B cell (primary cell): ENCODE results near the gene PTCD3. TPM values are rescaled to one million over a fixed set of nuclear protein-coding genes. Genes with fewer than 3 reads are reported as not detected.

Experiments
- ATAC-seq: fragments of 200-7000 bp; cut with Tn5 transposase; one replicate; pipeline ENCODE4 v1.10.0; 2021; ENCODE audit warnings: low read depth, mild to moderate bottlenecking, moderate number of reproducible peaks, moderate library complexity
- CTCF ChIA-PET: fragments of 350-600 bp; sonication (Branson Sonifier 250); formaldehyde crosslinking; loops from one replicate; lab custom pipeline; 2021; ENCODE audit warnings: antibody characterized with exemption, inconsistent platforms; lab: Charles Lee
- POLR2A ChIA-PET: fragments of 350-600 bp; sonication (Branson Sonifier 250); formaldehyde crosslinking; loops from one replicate; lab custom pipeline; 2021; ENCODE audit warnings: antibody characterized with exemption; lab: Charles Lee
- DNase-seq: peaks from one replicate; pipeline ENCODE4 v3.0.0; 2013
- H2AFZ ChIP-seq: 2 replicates; pipeline ENCODE4 v1.6.1; 2012; ENCODE audit warnings: mild to moderate bottlenecking, low read depth, low read length; ENCODE audit not compliant: insufficient read depth, poor library complexity, severe bottlenecking
- H3K27ac ChIP-seq, 2 donors: 1 replicate in 1 of 2; 2 replicates in 1 of 2; pipeline ENCODE4 v1.5.1; 2012 to 2013; ENCODE audit warnings: low read length in 2 of 2, mild to moderate bottlenecking in 2 of 2, moderate library complexity in 1 of 2
- H3K27me3 ChIP-seq, 4 experiments: fragments of 200-600 bp in 1 of 4; sonication (generic) in 1 of 4; replicated peaks in 1 of 4; 1 replicate in 2 of 4; 2 replicates in 2 of 4; pipeline versions ENCODE4 v1.6.1 to v1.7.0; 2013 to 2016; ENCODE audit warnings: low read length in 3 of 4, mild to moderate bottlenecking in 2 of 4, mixed read lengths in 1 of 4, moderate library complexity in 1 of 4; ENCODE audit not compliant: insufficient read depth in 4 of 4, control insufficient read depth in 3 of 4; ENCODE audit errors: control extremely low read depth in 1 of 4
- H3K36me3 ChIP-seq, 2 experiments: replicated peaks in 1 of 2; 1 replicate in 1 of 2; 2 replicates in 1 of 2; pipeline versions ENCODE4 v1.6.1 to v1.7.1; 2013; ENCODE audit warnings: low read length in 1 of 2; ENCODE audit not compliant: insufficient read depth in 2 of 2, control insufficient read depth in 1 of 2; ENCODE audit errors: control extremely low read depth in 1 of 2, extremely low read depth in 1 of 2
- H3K4me1 ChIP-seq, 2 donors: fragments of 200-600 bp in 1 of 2; sonication (generic) in 1 of 2; 1 replicate in 1 of 2; 2 replicates in 1 of 2; pipeline versions ENCODE4 v1.5.1 to v1.6.1; 2013 to 2017; ENCODE audit warnings: low read length in 2 of 2; ENCODE audit not compliant: control insufficient read depth in 2 of 2, insufficient read depth in 2 of 2
- H3K4me2 ChIP-seq: replicated peaks from 2 replicates; pipeline ENCODE3; 2012; ENCODE audit warnings: mild to moderate bottlenecking, low read depth, low read length; ENCODE audit not compliant: poor library complexity, severe bottlenecking
- H3K4me3 ChIP-seq, 5 experiments: fragments of 200-600 bp in 1 of 5; sonication (generic) in 1 of 5; 1 replicate in 3 of 5; 2 replicates in 2 of 5; pipeline versions ENCODE4 v1.5.1 to v1.7.0; 2011 to 2016; ENCODE audit warnings: low read length in 4 of 5, mild to moderate bottlenecking in 4 of 5, low read depth in 2 of 5, control low read depth in 1 of 5, moderate library complexity in 1 of 5; ENCODE audit not compliant: insufficient read depth in 1 of 5; ENCODE audit errors: control extremely low read depth in 1 of 5, extremely low read depth in 1 of 5
- H3K79me2 ChIP-seq: fragments of 200-600 bp; sonication (generic); one replicate; pipeline ENCODE4 v1.6.0; 2016; ENCODE audit warnings: low read length; ENCODE audit not compliant: control insufficient read depth, insufficient read depth
- H3K9ac ChIP-seq: fragments of 200-600 bp; sonication (generic); 2 replicates; pipeline ENCODE4 v1.6.1; 2017; ENCODE audit warnings: mild to moderate bottlenecking, low read length, moderate library complexity
- H3K9me3 ChIP-seq, 3 donors: one replicate each; pipeline versions ENCODE4 v1.6.1 to v1.7.1; 2013; ENCODE audit warnings: low read length in 2 of 3; ENCODE audit not compliant: control insufficient read depth in 2 of 3, insufficient read depth in 1 of 3; ENCODE audit errors: control extremely low read depth in 1 of 3
- H4K20me1 ChIP-seq: 2 replicates; pipeline ENCODE4 v1.6.0; 2012; ENCODE audit warnings: mild to moderate bottlenecking, low read length; ENCODE audit not compliant: insufficient read depth, control insufficient read depth, poor library complexity, severe bottlenecking
- H3K27ac Mint-ChIP-seq: one replicate; pipeline ENCODE4 v1.8.0; 2021; ENCODE audit warnings: mixed read lengths
- H3K27me3 Mint-ChIP-seq: one replicate; pipeline ENCODE4 v1.8.0; 2021; ENCODE audit warnings: mixed read lengths
- H3K4me1 Mint-ChIP-seq: one replicate; pipeline ENCODE4 v1.8.0; 2021; ENCODE audit warnings: mixed read lengths
- H3K4me3 Mint-ChIP-seq: one replicate; pipeline ENCODE4 v1.8.0; 2021; ENCODE audit warnings: mixed read lengths
- H3K9me3 Mint-ChIP-seq: one replicate; pipeline ENCODE4 v1.8.0; 2022; ENCODE audit warnings: mixed read lengths; ENCODE audit not compliant: insufficient read depth
- EZH2 ChIP-seq: IDR thresholded peaks from 2 replicates; pipeline ENCODE4 v1.6.1; 2012; ENCODE audit warnings: borderline replicate concordance, low read depth, mild to moderate bottlenecking, moderate library complexity, low read length; ENCODE audit not compliant: insufficient read depth, poor library complexity, severe bottlenecking
- WGBS: methylation state at CpG from one replicate; pipeline ENCODE4 v1.1.5; 2013; ENCODE audit warnings: missing lambda C conversion rate; ENCODE audit not compliant: insufficient coverage; 5-methylcytosine and 5-hydroxymethylcytosine counted together
- intact Hi-C: fragments of 100-400 bp; cut with micrococcal nuclease; formaldehyde crosslinking; loops from one replicate; pipeline ENCODE4 v1.10.0; 2022
- polyA plus RNA-seq: library from polyadenylated mRNA; depleted of rRNA; stranded (reverse); fragments of >200 nt; gene quantifications from 2 replicates; pipeline ENCODE4 v1.2.3, GENCODE V29; 2012
- total RNA-seq, 2 donors: library from RNA; stranded (reverse); fragments of 120-200 nt in 1 of 2; gene quantifications; 1 replicate in 1 of 2; 2 replicates in 1 of 2; pipeline versions ENCODE4 v1.2.3 to v1.2.4, GENCODE V29; 2013 to 2022
- TF ChIP-seq, protein P1 (sequence below): fragments of 200-600 bp; IDR thresholded peaks from one replicate; pipeline ENCODE4 v1.8.0; 2022; ENCODE audit warnings: antibody characterized with exemption, mild to moderate bottlenecking

PTCD3 gene
- total and polyA plus RNA-seq, 2 donors (not counting 1 experiment from before 2014, with no cell fraction given): 61.4 to 174 TPM

DNA sequence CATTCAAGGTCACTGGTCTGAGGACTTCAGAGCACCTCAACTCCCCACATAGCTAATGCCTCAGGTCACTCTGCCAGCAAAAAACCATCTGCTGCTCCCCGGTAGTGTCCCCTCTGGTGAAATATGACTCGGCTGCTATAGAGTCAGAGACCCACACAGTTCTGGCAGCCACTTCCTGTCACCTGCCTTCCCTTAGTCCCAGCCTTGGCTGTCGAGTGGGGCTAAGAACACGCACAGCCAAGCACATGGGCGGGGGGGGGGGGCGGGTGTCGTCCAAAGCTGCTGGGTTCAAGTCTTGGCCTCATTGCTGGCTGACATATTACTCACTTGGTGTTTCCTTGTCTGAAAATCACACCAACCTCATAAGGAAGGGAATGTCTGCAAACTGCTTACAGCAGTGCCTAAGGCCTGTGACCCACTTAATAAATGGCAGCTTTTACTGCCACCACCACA, 37.9 kb upstream of the PTCD3 start:
- peaks cover 0 to 4% (median 0%) of the 10 kb centered on the region in 3 donors for H3K9me3 ChIP-seq
- Mint-ChIP-seq H3K9me3 (no peaks in the 10 kb centered on the region), H3K27me3 (no peaks in the 10 kb centered on the region), H3K4me3 (no peak overlapping the region), H3K27ac (peak overlapping the region; percentile 77), H3K4me1 (peaks cover 32% of the 10 kb centered on the region)
- peaks cover 4 to 42% of the 10 kb centered on the region in 2 experiments for H3K36me3 ChIP-seq
- no peak overlapping the region for H2AFZ ChIP-seq
- TF ChIP-seq, protein P1, sequence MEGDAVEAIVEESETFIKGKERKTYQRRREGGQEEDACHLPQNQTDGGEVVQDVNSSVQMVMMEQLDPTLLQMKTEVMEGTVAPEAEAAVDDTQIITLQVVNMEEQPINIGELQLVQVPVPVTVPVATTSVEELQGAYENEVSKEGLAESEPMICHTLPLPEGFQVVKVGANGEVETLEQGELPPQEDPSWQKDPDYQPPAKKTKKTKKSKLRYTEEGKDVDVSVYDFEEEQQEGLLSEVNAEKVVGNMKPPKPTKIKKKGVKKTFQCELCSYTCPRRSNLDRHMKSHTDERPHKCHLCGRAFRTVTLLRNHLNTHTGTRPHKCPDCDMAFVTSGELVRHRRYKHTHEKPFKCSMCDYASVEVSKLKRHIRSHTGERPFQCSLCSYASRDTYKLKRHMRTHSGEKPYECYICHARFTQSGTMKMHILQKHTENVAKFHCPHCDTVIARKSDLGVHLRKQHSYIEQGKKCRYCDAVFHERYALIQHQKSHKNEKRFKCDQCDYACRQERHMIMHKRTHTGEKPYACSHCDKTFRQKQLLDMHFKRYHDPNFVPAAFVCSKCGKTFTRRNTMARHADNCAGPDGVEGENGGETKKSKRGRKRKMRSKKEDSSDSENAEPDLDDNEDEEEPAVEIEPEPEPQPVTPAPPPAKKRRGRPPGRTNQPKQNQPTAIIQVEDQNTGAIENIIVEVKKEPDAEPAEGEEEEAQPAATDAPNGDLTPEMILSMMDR: no peak
- no peak for TF ChIP-seq EZH2
- peak; percentile 23 for DNase-seq
- no peak overlapping the region for H3K27ac ChIP-seq
- no peaks in the 10 kb centered on the region for H4K20me1 ChIP-seq
- H3K9ac ChIP-seq: no peak overlapping the region
- ChIA-PET POLR2A (no interaction called here), CTCF (interaction anchor here (1.1 to 2.4 kb wide), 2 partner anchors 10 to 241 kb away, joined by 4 to 7 read pairs; no protein-coding TSS in a partner anchor)
- peaks cover 20 to 25% of the 10 kb centered on the region in 2 donors for H3K4me1 ChIP-seq
- H3K4me2 ChIP-seq: peak overlapping the region; percentile 26
- no peaks in the 10 kb centered on the region for H3K27me3 ChIP-seq
- H3K79me2 ChIP-seq: peaks cover 7% of the 10 kb centered on the region
- WGBS: 46% methylated on average over 6 of the region's 7 CpGs
- intact Hi-C loops: no loop called here
- ATAC-seq: no peak
- H3K4me3 ChIP-seq: no peak overlapping the region

DNA sequence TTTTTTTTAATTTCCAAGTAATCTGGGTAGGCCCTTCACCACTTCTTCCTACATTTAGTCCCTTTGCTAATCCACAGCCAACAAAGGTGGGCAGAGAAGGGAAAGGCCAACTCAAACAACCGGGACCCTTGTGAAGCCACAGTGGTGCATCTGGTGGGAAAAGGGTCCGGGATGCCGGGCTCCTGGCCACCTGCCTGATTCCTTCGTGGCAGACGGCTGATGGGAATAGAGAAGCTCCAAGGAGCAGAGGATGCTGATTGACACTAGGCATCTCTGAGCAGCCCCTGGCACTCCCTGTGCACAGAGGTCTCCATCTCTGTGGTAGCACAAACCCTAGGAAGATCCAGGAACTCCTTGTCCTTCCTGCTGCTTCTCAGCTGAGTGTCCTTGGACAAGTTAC, 37.4 kb upstream of the PTCD3 start:
- ChIA-PET POLR2A (no interaction called here), CTCF (interaction anchor here (0.7 kb wide), 1 partner anchor 10 kb away, joined by 3 read pairs; no protein-coding TSS in a partner anchor)
- no peak overlapping the region for H3K4me3 ChIP-seq
- H2AFZ ChIP-seq: no peak overlapping the region
- intact Hi-C loops: no loop called here
- H4K20me1 ChIP-seq: no peaks in the 10 kb centered on the region
- H3K4me1 ChIP-seq: peaks cover 20 to 25% of the 10 kb centered on the region in 2 donors
- ATAC-seq: no peak
- no peak overlapping the region for H3K27ac ChIP-seq
- H3K4me1 Mint-ChIP-seq: peaks cover 36% of the 10 kb centered on the region
- H3K27me3 ChIP-seq: no peaks in the 10 kb centered on the region
- no peak overlapping the region for H3K9ac ChIP-seq
- peaks cover 7% of the 10 kb centered on the region for H3K79me2 ChIP-seq
- H3K9me3 Mint-ChIP-seq: no peaks in the 10 kb centered on the region
- no peak for TF ChIP-seq EZH2
- TF ChIP-seq, protein P1: no peak
- H3K27ac Mint-ChIP-seq: no peak overlapping the region
- H3K4me3 Mint-ChIP-seq: no peak overlapping the region
- H3K9me3 ChIP-seq: peaks cover 0 to under 1% (median 0%) of the 10 kb centered on the region in 3 donors
- 100% methylated on average over 5 of the region's 5 CpGs for WGBS
- no peak overlapping the region for H3K4me2 ChIP-seq
- no peak for DNase-seq
- H3K36me3 ChIP-seq: peaks cover 4 to 45% of the 10 kb centered on the region in 2 experiments
- no peaks in the 10 kb centered on the region for H3K27me3 Mint-ChIP-seq
